Measurements from ENCODE around the gene KCNQ1.

DNA sequence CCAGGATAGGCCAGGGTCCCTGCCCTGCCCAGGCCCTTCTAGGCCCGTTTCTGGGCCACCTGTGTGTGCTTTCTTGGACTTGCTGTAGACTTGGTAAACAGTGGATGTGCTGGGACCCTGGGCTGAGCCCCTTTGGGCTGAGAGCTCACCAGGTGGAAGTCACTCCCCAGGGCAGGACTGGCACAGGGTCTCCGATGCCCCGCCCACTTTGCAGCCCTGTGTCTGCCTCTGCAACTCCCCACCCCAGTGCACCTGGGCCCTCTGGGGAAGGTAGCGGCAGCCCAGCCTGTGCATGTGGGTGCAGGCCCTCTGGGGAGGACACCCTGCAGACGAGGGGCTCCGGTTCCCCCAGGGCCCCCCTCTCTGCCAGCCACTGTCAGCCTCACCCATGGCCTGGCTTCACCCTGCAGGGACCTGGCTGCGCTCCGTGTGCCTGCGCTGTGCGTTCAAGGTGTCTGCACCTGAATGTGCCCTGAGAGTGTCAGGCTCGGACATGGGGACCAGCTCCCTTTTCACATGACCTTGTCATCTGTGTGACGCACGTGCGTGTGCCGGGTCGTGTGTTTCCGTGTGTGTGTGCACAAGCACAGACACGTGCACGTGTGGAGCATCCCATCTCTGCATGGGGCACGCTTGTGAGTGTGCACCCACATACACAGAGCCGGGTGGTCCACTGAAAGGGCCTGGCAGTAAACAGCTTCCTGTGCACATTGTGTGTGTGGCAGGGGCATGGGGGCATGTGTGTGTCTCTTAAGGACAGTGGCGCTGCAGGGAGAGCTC is 136.5 kb downstream of the KCNQ1 start:
- TF ChIP-seq TAF1 (IDR thresholded peaks at IDR 0.05; ENCODE audit: borderline replicate concordance, low read depth, low read length) (no peak), POLR2A (IDR thresholded peaks at IDR 0.05; ENCODE audit: low read depth, low read length) (no peak)

Data from GM12892 (cell line).